Measurements from ENCODE around the gene MLLT11.

The MLLT11 gene

DNA sequence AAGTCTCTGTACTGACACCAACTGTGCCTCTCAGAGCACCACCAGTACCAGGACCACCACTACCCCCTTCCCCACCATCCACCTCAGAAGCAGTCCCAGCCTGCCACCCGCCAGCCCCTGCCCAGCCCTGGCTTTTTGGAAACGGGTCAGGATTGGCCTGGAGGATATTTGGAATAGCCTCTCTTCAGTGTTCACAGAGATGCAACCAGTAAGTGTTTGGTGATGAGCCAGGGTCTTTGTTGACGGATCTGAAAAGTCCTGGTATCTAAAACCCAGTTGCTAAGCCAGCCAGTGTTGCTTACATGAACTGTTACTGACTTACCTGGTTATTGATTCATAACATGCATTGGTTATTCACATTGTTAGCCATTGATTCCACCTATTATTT, 11.6 kb upstream of the MLLT11 start:
- Histone ChIP-seq H3K4me1 (ENCODE audit: insufficient read depth, poor library complexity, severe bottlenecking) (peaks cover 4% of the 10 kb centered on the region), H3K36me3 (ENCODE audit: low read depth) (peaks cover 23% of the 10 kb centered on the region), H3K27ac (ENCODE audit: poor library complexity, severe bottlenecking) (peak overlapping the region; percentile 59), H3K9me3 (ENCODE audit: severe bottlenecking) (no peaks in the 10 kb centered on the region), H3K4me3 (ENCODE audit: severe bottlenecking) (peak overlapping the region; percentile 51), H3K27me3 (ENCODE audit: insufficient read depth, poor library complexity, severe bottlenecking) (no peaks in the 10 kb centered on the region)
- no peak for DNase-seq (ENCODE audit: low spot score)
- TF ChIP-seq, protein P1, sequence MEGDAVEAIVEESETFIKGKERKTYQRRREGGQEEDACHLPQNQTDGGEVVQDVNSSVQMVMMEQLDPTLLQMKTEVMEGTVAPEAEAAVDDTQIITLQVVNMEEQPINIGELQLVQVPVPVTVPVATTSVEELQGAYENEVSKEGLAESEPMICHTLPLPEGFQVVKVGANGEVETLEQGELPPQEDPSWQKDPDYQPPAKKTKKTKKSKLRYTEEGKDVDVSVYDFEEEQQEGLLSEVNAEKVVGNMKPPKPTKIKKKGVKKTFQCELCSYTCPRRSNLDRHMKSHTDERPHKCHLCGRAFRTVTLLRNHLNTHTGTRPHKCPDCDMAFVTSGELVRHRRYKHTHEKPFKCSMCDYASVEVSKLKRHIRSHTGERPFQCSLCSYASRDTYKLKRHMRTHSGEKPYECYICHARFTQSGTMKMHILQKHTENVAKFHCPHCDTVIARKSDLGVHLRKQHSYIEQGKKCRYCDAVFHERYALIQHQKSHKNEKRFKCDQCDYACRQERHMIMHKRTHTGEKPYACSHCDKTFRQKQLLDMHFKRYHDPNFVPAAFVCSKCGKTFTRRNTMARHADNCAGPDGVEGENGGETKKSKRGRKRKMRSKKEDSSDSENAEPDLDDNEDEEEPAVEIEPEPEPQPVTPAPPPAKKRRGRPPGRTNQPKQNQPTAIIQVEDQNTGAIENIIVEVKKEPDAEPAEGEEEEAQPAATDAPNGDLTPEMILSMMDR (IDR thresholded peaks at IDR 0.05; ENCODE audit: poor library complexity, severe bottlenecking), result peak; percentile 38
- ATAC-seq (ENCODE audit: low read depth), result no peak

DNA sequence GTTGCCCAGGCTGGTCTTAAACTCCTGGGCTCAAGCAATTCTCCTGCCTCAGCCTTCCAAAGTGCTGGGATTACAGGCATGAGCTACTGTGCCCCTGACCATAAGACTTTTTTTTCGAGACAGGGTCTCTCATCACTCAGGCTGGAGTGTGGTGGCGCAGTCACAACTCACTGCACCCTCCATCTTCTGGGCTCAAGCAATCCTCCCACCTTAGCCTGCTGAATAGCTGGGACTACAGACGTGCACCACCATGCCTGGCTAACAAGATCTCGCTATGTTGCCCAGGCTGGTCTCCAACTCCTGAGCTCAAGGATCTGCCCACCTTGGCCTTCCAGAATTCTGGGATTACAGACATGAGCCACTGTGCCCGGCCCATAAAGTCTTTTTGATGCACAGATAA, 10.7 kb upstream of the MLLT11 start:
- no peak for ATAC-seq (ENCODE audit: low read depth)
- TF ChIP-seq, protein P1 (IDR thresholded peaks at IDR 0.05; ENCODE audit: poor library complexity, severe bottlenecking), result no peak

DNA sequence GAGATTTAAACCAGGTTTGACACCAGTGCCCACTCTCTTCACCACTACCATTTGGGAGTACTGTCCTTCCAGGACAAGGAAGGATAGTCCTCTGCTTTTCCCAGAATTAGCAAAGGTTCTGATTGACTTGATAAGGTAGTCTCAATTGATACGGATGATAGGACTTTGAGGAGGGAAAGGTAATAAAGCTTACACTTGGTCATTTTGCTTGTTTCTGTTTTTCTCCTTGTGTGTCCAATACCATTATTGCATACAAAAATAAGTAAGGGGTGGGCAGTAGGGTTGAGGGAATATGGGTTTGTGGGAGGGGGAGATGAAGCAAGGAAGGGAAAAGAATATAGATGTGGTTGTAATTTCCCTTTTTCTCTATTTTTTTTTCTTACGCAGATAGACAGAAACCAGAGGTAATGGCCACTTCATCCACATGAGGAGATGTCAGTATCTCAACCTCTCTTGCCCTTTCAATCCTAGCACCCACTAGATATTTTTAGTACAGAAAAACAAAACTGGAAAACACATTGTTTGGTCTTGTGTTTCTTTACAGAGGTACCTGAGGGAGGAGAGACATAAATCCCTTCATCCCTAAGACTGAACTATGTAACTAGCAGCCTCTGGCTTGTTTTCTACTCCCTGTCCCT, 10.0 kb upstream of the MLLT11 start:
- no peaks in the 10 kb centered on the region for H3K27me3 ChIP-seq (ENCODE audit: insufficient read depth, poor library complexity, severe bottlenecking)
- no peak for DNase-seq (ENCODE audit: low spot score)
- TF ChIP-seq, protein P1 (IDR thresholded peaks at IDR 0.05; ENCODE audit: poor library complexity, severe bottlenecking), result no peak
- no peaks in the 10 kb centered on the region for H3K9me3 ChIP-seq (ENCODE audit: severe bottlenecking)
- peaks cover 38% of the 10 kb centered on the region for H3K36me3 ChIP-seq (ENCODE audit: low read depth)
- H3K27ac ChIP-seq (ENCODE audit: poor library complexity, severe bottlenecking), result peak overlapping the region; percentile 11
- H3K4me3 ChIP-seq (ENCODE audit: severe bottlenecking), result no peak overlapping the region
- no peak for ATAC-seq (ENCODE audit: low read depth)
- peaks cover 4% of the 10 kb centered on the region for H3K4me1 ChIP-seq (ENCODE audit: insufficient read depth, poor library complexity, severe bottlenecking)

More for the DNA sequence above, 10.7 kb upstream of the MLLT11 start:
- H3K27me3 ChIP-seq (ENCODE audit: insufficient read depth, poor library complexity, severe bottlenecking), result no peaks in the 10 kb centered on the region
- no peak overlapping the region for H3K4me3 ChIP-seq (ENCODE audit: severe bottlenecking)
- H3K36me3 ChIP-seq (ENCODE audit: low read depth), result peaks cover 31% of the 10 kb centered on the region
- H3K4me1 ChIP-seq (ENCODE audit: insufficient read depth, poor library complexity, severe bottlenecking), result peaks cover 4% of the 10 kb centered on the region
- no peak for DNase-seq (ENCODE audit: low spot score)
- no peaks in the 10 kb centered on the region for H3K9me3 ChIP-seq (ENCODE audit: severe bottlenecking)
- peak overlapping the region; percentile 11 for H3K27ac ChIP-seq (ENCODE audit: poor library complexity, severe bottlenecking)

DNA sequence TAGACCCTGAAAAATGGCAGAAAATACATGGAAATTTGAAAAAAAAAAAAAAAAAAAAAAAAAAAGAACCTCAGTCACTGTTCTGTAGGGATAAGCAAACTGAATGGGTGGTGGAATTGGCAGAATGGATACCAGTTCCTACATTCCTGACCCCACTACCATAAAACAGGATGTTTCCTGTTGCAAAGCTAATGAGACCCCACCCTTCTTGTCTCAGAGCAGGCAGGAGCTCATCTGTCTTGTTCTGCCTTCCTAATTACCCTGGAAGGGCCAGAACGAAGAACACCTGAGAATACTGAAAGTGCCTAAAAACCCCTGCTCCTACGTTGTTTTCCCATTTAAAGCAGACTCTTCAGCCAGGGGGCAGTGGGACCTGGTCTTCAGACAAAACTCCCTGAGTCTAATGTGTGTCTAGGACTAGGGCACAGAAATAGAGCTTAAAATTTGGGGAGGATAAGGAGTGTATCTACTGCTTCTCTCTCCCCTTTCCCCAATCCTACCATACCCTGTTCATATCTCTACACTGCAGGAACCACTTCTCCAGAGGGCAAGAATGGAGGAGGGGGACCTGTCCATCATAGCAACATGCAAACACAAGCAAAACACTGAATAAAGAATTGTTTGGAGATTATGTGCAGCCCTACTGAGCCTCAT, 8.7 kb upstream of the MLLT11 start:
- Histone ChIP-seq H3K36me3 (ENCODE audit: low read depth) (peaks cover 52% of the 10 kb centered on the region), H3K4me1 (ENCODE audit: insufficient read depth, poor library complexity, severe bottlenecking) (peaks cover 15% of the 10 kb centered on the region), H3K27me3 (ENCODE audit: insufficient read depth, poor library complexity, severe bottlenecking) (no peaks in the 10 kb centered on the region), H3K27ac (ENCODE audit: poor library complexity, severe bottlenecking) (peak overlapping the region; percentile 11), H3K9me3 (ENCODE audit: severe bottlenecking) (no peaks in the 10 kb centered on the region), H3K4me3 (ENCODE audit: severe bottlenecking) (no peak overlapping the region)
- no peak for DNase-seq (ENCODE audit: low spot score)
- no peak for ATAC-seq (ENCODE audit: low read depth)
- TF ChIP-seq, protein P1 (IDR thresholded peaks at IDR 0.05; ENCODE audit: poor library complexity, severe bottlenecking), result no peak

Measured in RWPE2 (cell line).